Stomach (tissue), 9 donors: ENCODE results near the gene NDUFS4. TPM values are rescaled to one million over a fixed set of nuclear protein-coding genes. Genes with fewer than 3 reads are reported as not detected.

Experiments used
- DNase-seq, 2 donors: peaks; one replicate each; pipeline versions ENCODE4 v3.0.0 to v3.0.0-alpha.2; 2013 to 2019
- H3K27ac ChIP-seq, 5 donors: fragments of 200-600 bp in 4 of 5; sonication (generic) in 4 of 5; one replicate each; pipeline ENCODE4 v1.5.1; 2013 to 2019; ENCODE audit warnings: mild to moderate bottlenecking in 1 of 5, moderate library complexity in 1 of 5
- H3K27me3 ChIP-seq, 3 donors: fragments of 200-600 bp; sonication (generic); one replicate each; pipeline ENCODE4 v1.5.1; 2017 to 2019; ENCODE audit warnings: mixed run types in 1 of 3
- H3K36me3 ChIP-seq, 4 donors: fragments of 200-600 bp; sonication (generic); 1 replicate in 3 of 4; 2 replicates in 1 of 4; pipeline ENCODE4 v1.5.1; 2016 to 2019
- H3K4me1 ChIP-seq, 4 donors: fragments of 200-600 bp; sonication (generic); one replicate each; pipeline ENCODE4 v1.5.1; 2016 to 2019
- H3K4me3 ChIP-seq, 4 donors: fragments of 200-600 bp; sonication (generic) in 3 of 4; one replicate each; pipeline ENCODE4 v1.5.1; 2016 to 2019; ENCODE audit warnings: mild to moderate bottlenecking in 1 of 4
- H3K9me3 ChIP-seq, 4 donors: fragments of 200-600 bp; sonication (generic); one replicate each; pipeline ENCODE4 v1.5.1; 2016 to 2019
- EP300 ChIP-seq: sonication (generic); formaldehyde crosslinking; IDR thresholded peaks from one replicate; pipeline ENCODE4 v1.6.1; 2017; ENCODE audit warnings: antibody characterized with exemption
- POLR2A ChIP-seq, 4 donors: fragments of 450-650 bp; IDR thresholded peaks; one replicate each; pipeline ENCODE4 v1.6.1; 2016; ENCODE audit warnings: antibody characterized with exemption in 4 of 4, control low read depth in 2 of 4, mild to moderate bottlenecking in 1 of 4, moderate library complexity in 1 of 4
- POLR2AphosphoS5 ChIP-seq, 3 donors: sonication (generic); formaldehyde crosslinking; IDR thresholded peaks; one replicate each; pipeline ENCODE4 v1.6.1; 2016; ENCODE audit warnings: antibody characterized with exemption in 3 of 3
- WGBS, 5 donors: extraction: QIAGEN DNeasy Blood & Tissue Kit in 3 of 5; methylation state at CpG; one replicate each; pipeline versions ENCODE4 v1.1.5 to v1.1.7; 2013 to 2018; 5-methylcytosine and 5-hydroxymethylcytosine counted together
- intact Hi-C: fragments of 100-400 bp; cut with DNase I; formaldehyde crosslinking; loops from one replicate; pipeline ENCODE4 v1.15.1; 2023; ENCODE audit warnings: low total_unique reads
- polyA plus RNA-seq, 3 donors: library from polyadenylated mRNA; stranded (reverse); fragments of 200-250 nt; gene quantifications; one replicate each; pipeline ENCODE4 v1.2.3, GENCODE V29; 2013
- total RNA-seq, 5 donors: library from RNA; depleted of rRNA; stranded (reverse); fragments of >200 nt; gene quantifications; one replicate each; pipeline versions ENCODE4 v1.1.0 to v1.2.3, GENCODE V29; 2014 to 2016
- TF ChIP-seq, protein P1 (sequence below), 7 experiments: fragments of 450-650 bp in 4 of 7; fragments of 200-600 bp in 3 of 7; sonication (generic) in 3 of 7; IDR thresholded peaks; one replicate each; pipeline ENCODE4 v1.5.1; 2016 to 2019; ENCODE audit warnings: antibody characterized with exemption in 7 of 7, control low read depth in 2 of 7, mild to moderate bottlenecking in 1 of 7
- donor health status: healthy with polysubstance abuse.
- donor health status: Bipolar disorder and iron deficiency.
- donor health status: healthy.

NDUFS4 gene
- total and polyA plus RNA-seq, 8 donors = 8.7 to 103 (median 85.2) TPM

GRCh38 chr5:53569453-53569852 lies 9.0 kb downstream of the NDUFS4 start:
- WGBS, 5 donors = 21 to 42% (median 27%) methylated on average over 4 of the region's 4 CpGs
- no peak for TF ChIP-seq POLR2A (IDR thresholded peaks at IDR 0.05)
- no peak for TF ChIP-seq POLR2AphosphoS5 (IDR thresholded peaks at IDR 0.05)
- TF ChIP-seq EP300 = no peak
- TF ChIP-seq, protein P1, sequence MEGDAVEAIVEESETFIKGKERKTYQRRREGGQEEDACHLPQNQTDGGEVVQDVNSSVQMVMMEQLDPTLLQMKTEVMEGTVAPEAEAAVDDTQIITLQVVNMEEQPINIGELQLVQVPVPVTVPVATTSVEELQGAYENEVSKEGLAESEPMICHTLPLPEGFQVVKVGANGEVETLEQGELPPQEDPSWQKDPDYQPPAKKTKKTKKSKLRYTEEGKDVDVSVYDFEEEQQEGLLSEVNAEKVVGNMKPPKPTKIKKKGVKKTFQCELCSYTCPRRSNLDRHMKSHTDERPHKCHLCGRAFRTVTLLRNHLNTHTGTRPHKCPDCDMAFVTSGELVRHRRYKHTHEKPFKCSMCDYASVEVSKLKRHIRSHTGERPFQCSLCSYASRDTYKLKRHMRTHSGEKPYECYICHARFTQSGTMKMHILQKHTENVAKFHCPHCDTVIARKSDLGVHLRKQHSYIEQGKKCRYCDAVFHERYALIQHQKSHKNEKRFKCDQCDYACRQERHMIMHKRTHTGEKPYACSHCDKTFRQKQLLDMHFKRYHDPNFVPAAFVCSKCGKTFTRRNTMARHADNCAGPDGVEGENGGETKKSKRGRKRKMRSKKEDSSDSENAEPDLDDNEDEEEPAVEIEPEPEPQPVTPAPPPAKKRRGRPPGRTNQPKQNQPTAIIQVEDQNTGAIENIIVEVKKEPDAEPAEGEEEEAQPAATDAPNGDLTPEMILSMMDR (IDR thresholded peaks at IDR 0.05) = no peak
- no peak overlapping the region for H3K27ac ChIP-seq
- peaks cover 0 to 36% (median 24%) of the 10 kb centered on the region in 4 donors for H3K4me1 ChIP-seq
- peak in 1 of 2 donors; percentile 11 for DNase-seq
- intact Hi-C loops = no loop called here
- no peaks in the 10 kb centered on the region for H3K36me3 ChIP-seq
- no peaks in the 10 kb centered on the region for H3K27me3 ChIP-seq
- H3K9me3 ChIP-seq = no peaks in the 10 kb centered on the region
- H3K4me3 ChIP-seq = no peak overlapping the region

GRCh38 chr5:53571403-53571802 lies 11.0 kb downstream of the NDUFS4 start:
- intact Hi-C loops = no loop called here
- Histone ChIP-seq H3K27me3 (no peaks in the 10 kb centered on the region), H3K36me3 (no peaks in the 10 kb centered on the region), H3K4me3 (no peak overlapping the region), H3K4me1 (peaks cover 11 to 39% (median 27%) of the 10 kb centered on the region in 4 donors), H3K9me3 (no peaks in the 10 kb centered on the region), H3K27ac (no peak overlapping the region)
- TF ChIP-seq POLR2A (IDR thresholded peaks at IDR 0.05) (no peak), EP300 (no peak), POLR2AphosphoS5 (IDR thresholded peaks at IDR 0.05) (no peak)
- TF ChIP-seq, protein P1 (IDR thresholded peaks at IDR 0.05) = no peak
- no peak for DNase-seq
- 37 to 60% (median 59%) methylated on average over 1 of the region's 1 CpG for WGBS, 5 donors

DNA sequence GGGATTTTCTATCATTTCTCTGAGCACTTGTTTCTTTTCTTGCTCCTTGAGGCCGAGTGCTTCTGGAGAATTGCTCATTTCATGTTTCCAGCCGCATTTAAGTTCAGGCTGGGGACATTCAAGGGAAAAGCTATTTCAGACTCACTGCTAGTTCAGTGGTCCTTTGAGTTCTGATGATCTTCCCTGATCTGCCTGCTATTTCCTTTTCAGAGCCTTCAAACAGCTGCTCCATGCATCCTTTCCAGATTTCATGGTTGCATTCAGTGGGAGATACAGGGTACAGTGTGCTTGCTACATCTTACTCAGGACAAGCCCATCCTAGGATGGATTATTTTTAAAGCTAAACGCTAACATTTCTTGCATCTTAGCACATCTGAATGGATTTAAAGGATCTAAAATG lies 14.7 kb downstream of the NDUFS4 start:
- no peak overlapping the region for H3K27ac ChIP-seq
- no peak for DNase-seq
- H3K4me3 ChIP-seq = no peak overlapping the region
- H3K9me3 ChIP-seq = no peaks in the 10 kb centered on the region
- H3K27me3 ChIP-seq = no peaks in the 10 kb centered on the region
- no peaks in the 10 kb centered on the region for H3K36me3 ChIP-seq
- H3K4me1 ChIP-seq = peaks cover 11 to 33% (median 26%) of the 10 kb centered on the region in 4 donors
- intact Hi-C loops = no loop called here
- TF ChIP-seq EP300 = no peak
- TF ChIP-seq POLR2AphosphoS5 (IDR thresholded peaks at IDR 0.05) = no peak
- TF ChIP-seq, protein P1 (IDR thresholded peaks at IDR 0.05) = no peak
- TF ChIP-seq POLR2A (IDR thresholded peaks at IDR 0.05) = no peak
- WGBS, 5 donors = 71 to 95% (median 90%) methylated on average over 3 of the region's 3 CpGs

GRCh38 chr5:53575831-53576230 lies 15.4 kb downstream of the NDUFS4 start:
- H3K4me3 ChIP-seq = no peak overlapping the region
- no peak for DNase-seq
- no peaks in the 10 kb centered on the region for H3K36me3 ChIP-seq
- H3K27ac ChIP-seq = no peak overlapping the region
- no peaks in the 10 kb centered on the region for H3K9me3 ChIP-seq
- TF ChIP-seq POLR2AphosphoS5 (IDR thresholded peaks at IDR 0.05) = no peak
- TF ChIP-seq, protein P1 (IDR thresholded peaks at IDR 0.05) = no peak
- no peak for TF ChIP-seq EP300
- TF ChIP-seq POLR2A (IDR thresholded peaks at IDR 0.05) = no peak
- no peaks in the 10 kb centered on the region for H3K27me3 ChIP-seq
- peaks cover 11 to 33% (median 26%) of the 10 kb centered on the region in 4 donors for H3K4me1 ChIP-seq
- intact Hi-C loops = no loop called here
